H54 (cell line): Measurements from ENCODE around the gene FBXL17.

ENCODE experiments used
- DNase-seq: peaks from one replicate; pipeline ENCODE4 v3.0.0; 2011; ENCODE audit warnings: low spot score, mixed read lengths; ENCODE audit not compliant: insufficient read length
- FAIRE-seq: peaks from 3 replicates; lab custom pipeline; 2011; peaks lifted over from hg19 to GRCh38; lab: Jason Lieb, UNC
- POLR2A ChIP-seq: IDR thresholded peaks from 2 replicates; pipeline ENCODE4 v1.6.1; 2011; ENCODE audit warnings: low read depth, mild to moderate bottlenecking, low read length

The FBXL17 gene

GRCh38 chr5:107875833-107876232 lies 506.1 kb downstream of the FBXL17 start:
- FAIRE-seq (no peak), DNase-seq (peak; percentile 24)
- TF ChIP-seq POLR2A: no peak

- FAIRE-seq: no peak
- no peak for TF ChIP-seq POLR2A
- no peak for DNase-seq
These were observed 507.1 kb downstream of the FBXL17 start for GRCh38 chr5:107874795-107875194.

- FAIRE-seq (no peak), DNase-seq (no peak)
- no peak for TF ChIP-seq POLR2A
These were observed 508.0 kb downstream of the FBXL17 start for GRCh38 chr5:107873877-107874276.

- TF ChIP-seq POLR2A: no peak
- FAIRE-seq: no peak
- DNase-seq: no peak
These were observed 510.9 kb downstream of the FBXL17 start for GRCh38 chr5:107871023-107871422.

- no peak for TF ChIP-seq POLR2A
- DNase-seq (peak; percentile 30), FAIRE-seq (peak; percentile 93)
These were observed 512.3 kb downstream of the FBXL17 start for GRCh38 chr5:107869438-107870115.

- no peak for TF ChIP-seq POLR2A
- FAIRE-seq (no peak), DNase-seq (no peak)
These were observed 513.1 kb downstream of the FBXL17 start for GRCh38 chr5:107868650-107869409.

GRCh38 chr5:107867266-107867665 lies 514.6 kb downstream of the FBXL17 start:
- FAIRE-seq (no peak), DNase-seq (no peak)
- no peak for TF ChIP-seq POLR2A

GRCh38 chr5:107864793-107865192 lies 517.1 kb downstream of the FBXL17 start:
- FAIRE-seq: no peak
- TF ChIP-seq POLR2A: no peak
- no peak for DNase-seq

- FAIRE-seq (no peak), DNase-seq (no peak)
- TF ChIP-seq POLR2A: no peak
These were observed 518.8 kb downstream of the FBXL17 start for GRCh38 chr5:107863125-107863524.

GRCh38 chr5:107861565-107861964 lies 520.3 kb downstream of the FBXL17 start:
- TF ChIP-seq POLR2A: no peak
- DNase-seq (no peak), FAIRE-seq (no peak)

GRCh38 chr5:107860044-107860443 lies 521.9 kb downstream of the FBXL17 start:
- TF ChIP-seq POLR2A: no peak
- FAIRE-seq (peak; percentile 27), DNase-seq (no peak)

GRCh38 chr5:107858788-107859187 lies 523.1 kb downstream of the FBXL17 start:
- DNase-seq (no peak), FAIRE-seq (no peak)
- no peak for TF ChIP-seq POLR2A

- DNase-seq (no peak), FAIRE-seq (no peak)
- no peak for TF ChIP-seq POLR2A
These were observed 523.6 kb downstream of the FBXL17 start for GRCh38 chr5:107858324-107858723.

- TF ChIP-seq POLR2A: no peak
- DNase-seq: no peak
- FAIRE-seq: no peak
These were observed 524.1 kb downstream of the FBXL17 start for GRCh38 chr5:107857785-107858184.

- no peak for TF ChIP-seq POLR2A
- FAIRE-seq: peak; percentile 30
- no peak for DNase-seq
These were observed 526.7 kb downstream of the FBXL17 start for GRCh38 chr5:107855171-107855570.
